Gastrocnemius medialis (tissue), 4 donors: Measurements from ENCODE around the gene DGKG. TPM values are rescaled to one million over a fixed set of nuclear protein-coding genes. Genes with fewer than 3 reads are reported as not detected.

ENCODE experiments used
- ATAC-seq, 2 donors: fragments of 150-250 bp; one replicate each; pipeline ENCODE4 v1.9.1; 2016
- DNase-seq, 2 donors: peaks; one replicate each; pipeline ENCODE4 v3.0.0-alpha.2; 2019
- H3K27ac ChIP-seq, 4 donors: fragments of 200-600 bp; sonication (generic); 1 replicate in 1 of 4; 2 replicates in 3 of 4; pipeline ENCODE4 v1.5.1; 2016 to 2018; ENCODE audit warnings: mild to moderate bottlenecking in 2 of 4, moderate library complexity in 1 of 4
- H3K27me3 ChIP-seq, 3 donors: fragments of 200-600 bp; sonication (generic) in 2 of 3; 1 replicate in 1 of 3; 2 replicates in 2 of 3; pipeline versions ENCODE4 v1.5.1 to v1.6.0; 2016 to 2019; ENCODE audit warnings: mild to moderate bottlenecking in 1 of 3, moderate library complexity in 1 of 3
- H3K36me3 ChIP-seq, 2 donors: fragments of 200-600 bp; sonication (generic) in 1 of 2; one replicate each; pipeline ENCODE4 v1.5.1; 2017 to 2018
- H3K4me1 ChIP-seq, 2 donors: fragments of 200-600 bp; sonication (generic) in 1 of 2; one replicate each; pipeline ENCODE4 v1.5.1; 2016 to 2017; ENCODE audit warnings: mild to moderate bottlenecking in 2 of 2
- H3K4me3 ChIP-seq, 4 donors: fragments of 200-600 bp; sonication (generic) in 3 of 4; 1 replicate in 1 of 4; 2 replicates in 3 of 4; pipeline ENCODE4 v1.5.1; 2016 to 2019; ENCODE audit warnings: mild to moderate bottlenecking in 2 of 4
- H3K9me3 ChIP-seq, 3 donors: fragments of 200-600 bp; sonication (generic) in 2 of 3; 1 replicate in 1 of 3; 2 replicates in 2 of 3; pipeline ENCODE4 v1.5.1; 2016 to 2019
- CTCF ChIP-seq, 5 experiments: fragments of 450-650 bp in 3 of 5; fragments of 200-600 bp in 2 of 5; sonication (generic) in 2 of 5; IDR thresholded peaks in 4 of 5; conservative IDR thresholded peaks in 1 of 5; 1 replicate in 4 of 5; 2 replicates in 1 of 5; pipeline ENCODE4 v1.5.1; 2016 to 2019; ENCODE audit warnings: antibody characterized with exemption in 5 of 5, mild to moderate bottlenecking in 3 of 5, moderate library complexity in 3 of 5
- POLR2A ChIP-seq, 2 donors: fragments of 450-650 bp; IDR thresholded peaks; one replicate each; pipeline ENCODE4 v1.6.1; 2017; ENCODE audit warnings: antibody characterized with exemption in 2 of 2, mild to moderate bottlenecking in 2 of 2, moderate library complexity in 2 of 2
- in situ Hi-C, 4 donors: fragments of 200-750 bp; cut with MboI; loops; one replicate each; pipeline versions ENCODE4 v1.15.0 to v1.8.0; 2017; ENCODE audit warnings: low sequenced_read_pairs in 4 of 4
- intact Hi-C: fragments of 100-400 bp; cut with DNase I; formaldehyde crosslinking; loops from one replicate; pipeline ENCODE4 v1.15.1; 2023; ENCODE audit warnings: low total_unique reads
- total RNA-seq, 4 donors: library from RNA; depleted of rRNA; stranded (reverse); fragments of >200 nt; gene quantifications; one replicate each; pipeline versions ENCODE4 v1.1.0 to v1.2.3, GENCODE V29; 2016

The DGKG gene
- total RNA-seq, 4 donors from 2014 or later = 5.0 to 11.2 (median 7.7) TPM

GRCh38 chr3:186239321-186239720, 122.7 kb downstream of the DGKG start:
- no peak overlapping the region for H3K4me3 ChIP-seq
- no peaks in the 10 kb centered on the region for H3K9me3 ChIP-seq
- H3K4me1 ChIP-seq = peaks cover 34 to 50% of the 10 kb centered on the region in 2 donors
- ATAC-seq (peak; percentile 54 to 69), DNase-seq (peak; percentile 52 to 65)
- no peaks in the 10 kb centered on the region for H3K27me3 ChIP-seq
- TF ChIP-seq POLR2A (IDR thresholded peaks at IDR 0.05) (no peak), CTCF (IDR thresholded peaks at IDR 0.05 in 4 of 5, conservative IDR thresholded peaks at IDR 0.05 in 1 of 5) (peak in 4 of 5 experiments; percentile 3 to 47 (median 25))
- intact Hi-C loops (loop anchor here (1.0 to 5.0 kb wide), 2 partner anchors 20 to 302 kb away; partner anchors contain the start of gene TRA2B), in situ Hi-C loops (no loop called here)
- peak overlapping the region; percentile 51 to 77 (median 73) for H3K27ac ChIP-seq
- no peaks in the 10 kb centered on the region for H3K36me3 ChIP-seq

- Histone ChIP-seq H3K9me3 (no peaks in the 10 kb centered on the region), H3K27ac (peak overlapping the region in 2 of 4 donors; percentile 22 to 51), H3K4me1 (peaks cover 34 to 49% of the 10 kb centered on the region in 2 donors), H3K4me3 (no peak overlapping the region), H3K27me3 (no peaks in the 10 kb centered on the region), H3K36me3 (no peaks in the 10 kb centered on the region)
- in situ Hi-C loops (no loop called here), intact Hi-C loops (loop anchor here (5.0 kb wide), 1 partner anchor 301 kb away; the partner anchor contains the start of gene TRA2B)
- DNase-seq (no peak), ATAC-seq (no peak)
- TF ChIP-seq CTCF (IDR thresholded peaks at IDR 0.05 in 4 of 5, conservative IDR thresholded peaks at IDR 0.05 in 1 of 5) (no peak), POLR2A (IDR thresholded peaks at IDR 0.05) (no peak)
Observed at GRCh38 chr3:186237915-186238314, 124.1 kb downstream of the DGKG start.

GRCh38 chr3:186236357-186237020, 125.5 kb downstream of the DGKG start:
- Histone ChIP-seq H3K9me3 (no peaks in the 10 kb centered on the region), H3K27me3 (no peaks in the 10 kb centered on the region), H3K4me3 (no peak overlapping the region), H3K4me1 (peaks cover 25 to 36% of the 10 kb centered on the region in 2 donors), H3K27ac (peak overlapping the region; percentile 73 to 84 (median 78)), H3K36me3 (no peaks in the 10 kb centered on the region)
- in situ Hi-C loops (no loop called here), intact Hi-C loops (loop anchor here (5.0 kb wide), 1 partner anchor 299 kb away; the partner anchor contains the start of gene TRA2B)
- DNase-seq = no peak
- ATAC-seq = peak; percentile 41 to 61
- no peak for TF ChIP-seq POLR2A (IDR thresholded peaks at IDR 0.05)
- no peak for TF ChIP-seq CTCF (IDR thresholded peaks at IDR 0.05 in 4 of 5, conservative IDR thresholded peaks at IDR 0.05 in 1 of 5)

GRCh38 chr3:186235554-186235953, 126.5 kb downstream of the DGKG start:
- ATAC-seq = no peak
- TF ChIP-seq CTCF (IDR thresholded peaks at IDR 0.05 in 4 of 5, conservative IDR thresholded peaks at IDR 0.05 in 1 of 5) = no peak
- TF ChIP-seq POLR2A (IDR thresholded peaks at IDR 0.05) = no peak
- peaks cover 24 to 34% of the 10 kb centered on the region in 2 donors for H3K4me1 ChIP-seq
- H3K36me3 ChIP-seq = no peaks in the 10 kb centered on the region
- no peaks in the 10 kb centered on the region for H3K9me3 ChIP-seq
- no peak overlapping the region for H3K4me3 ChIP-seq
- peak overlapping the region; percentile 73 to 84 (median 78) for H3K27ac ChIP-seq
- intact Hi-C loops (loop anchor here (5.0 kb wide), 1 partner anchor 298 kb away; the partner anchor contains the start of gene TRA2B), in situ Hi-C loops (no loop called here)
- no peaks in the 10 kb centered on the region for H3K27me3 ChIP-seq
- no peak for DNase-seq
